Hypothalamus (tissue), 51 donors: ENCODE data around the gene CNOT10.

Experiments
- DNase-seq, 51 donors: peaks; one replicate each; lab custom pipeline; 2025; lab: John Stamatoyannopoulos, UW

Gene CNOT10

GRCh38 chr3:32816439-32817256 lies 131.7 kb downstream of the CNOT10 start:
- DNase-seq: peak in 13 of 51 donors; percentile 5 to 51 (median 18)

- peak in 4 of 51 donors; percentile 9 to 47 (median 28) for DNase-seq
These were observed 132.2 kb downstream of the CNOT10 start for GRCh38 chr3:32817257-32817557.

GRCh38 chr3:32817558-32818228 lies 132.7 kb downstream of the CNOT10 start, which contains the start of gene TRIM71:
TSS of gene TRIM71 (plus strand) at chr3:32817997. CDS start at chr3:32818081, 84 bp downstream.
- peak in 1 of 51 donors; percentile 53 for DNase-seq

GRCh38 chr3:32818229-32818969 lies 133.4 kb downstream of the CNOT10 start:
- DNase-seq: peak in 1 of 51 donors; percentile 7

- no peak for DNase-seq
These were observed 134.1 kb downstream of the CNOT10 start for GRCh38 chr3:32818970-32819511.

GRCh38 chr3:32819551-32820348 lies 134.8 kb downstream of the CNOT10 start:
- DNase-seq: no peak

GRCh38 chr3:32820430-32820829 lies 135.4 kb downstream of the CNOT10 start:
- DNase-seq: no peak

GRCh38 chr3:32820971-32821685 lies 136.1 kb downstream of the CNOT10 start:
- DNase-seq: no peak

- no peak for DNase-seq
These were observed 136.8 kb downstream of the CNOT10 start for GRCh38 chr3:32821686-32822296.

- DNase-seq: no peak
These were observed 137.9 kb downstream of the CNOT10 start for GRCh38 chr3:32822609-32823498.
